ENCODE results near the gene USP6.
A peak's percentile ranks its signal among the peaks of the same experiment; 100 is the strongest.
"Not testable (repeated sequence)": the region's sequence is repeated elsewhere in the genome, so short reads cannot be mapped to it uniquely, and the experiment has no call there.

The USP6 gene

DNA sequence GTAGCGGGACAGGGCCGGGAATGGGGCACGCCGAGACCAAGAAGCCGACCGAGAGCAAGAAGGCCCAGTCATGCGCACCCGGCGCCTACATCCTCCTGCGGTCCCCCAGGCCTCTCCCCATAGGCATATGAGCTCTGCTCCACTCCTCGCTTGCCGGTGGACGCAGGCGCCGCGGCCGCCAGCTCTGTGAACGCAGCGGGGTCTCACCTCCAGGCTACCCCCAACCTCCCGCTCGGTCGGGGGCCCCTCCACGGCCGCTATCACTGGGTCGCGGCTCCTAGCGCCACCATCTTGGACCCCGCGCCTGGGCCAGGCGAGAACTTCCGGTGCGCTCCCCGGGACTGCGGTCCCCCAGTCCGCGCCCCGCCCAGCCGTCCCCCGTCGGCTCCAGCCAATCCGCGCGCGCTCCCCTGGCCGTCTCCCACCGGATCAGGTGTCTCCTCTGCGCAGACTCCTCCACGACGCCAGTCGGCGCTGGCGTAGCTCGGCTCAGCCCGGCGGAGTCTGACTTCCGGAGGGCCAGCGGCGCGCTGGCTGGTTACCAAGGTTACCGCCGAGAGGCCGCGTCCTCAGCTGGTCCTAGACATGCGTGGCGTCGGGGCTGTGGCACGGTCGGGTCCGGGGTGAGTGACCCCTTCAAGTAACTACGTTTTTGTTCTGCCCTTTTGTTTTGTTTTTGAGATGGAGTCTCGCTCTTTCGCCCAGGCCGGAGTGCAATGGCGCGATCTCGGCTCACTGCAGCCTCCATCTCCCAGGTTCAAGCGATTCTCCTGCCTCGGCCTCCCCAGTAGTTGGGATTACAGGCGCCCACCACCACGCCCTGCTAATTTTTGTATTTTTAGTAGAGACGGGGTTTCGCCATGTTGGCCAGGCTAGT is 75.9 kb downstream of the USP6 start, which contains the start of gene ZNF594:
ZNF594 (minus strand) TSS at position 328 of the 877 bp plus-strand sequence. CDS start 7,612 bp downstream, outside the sequence.
- DNase-seq (ENCODE audit: low spot score): peak; percentile 90

DNA sequence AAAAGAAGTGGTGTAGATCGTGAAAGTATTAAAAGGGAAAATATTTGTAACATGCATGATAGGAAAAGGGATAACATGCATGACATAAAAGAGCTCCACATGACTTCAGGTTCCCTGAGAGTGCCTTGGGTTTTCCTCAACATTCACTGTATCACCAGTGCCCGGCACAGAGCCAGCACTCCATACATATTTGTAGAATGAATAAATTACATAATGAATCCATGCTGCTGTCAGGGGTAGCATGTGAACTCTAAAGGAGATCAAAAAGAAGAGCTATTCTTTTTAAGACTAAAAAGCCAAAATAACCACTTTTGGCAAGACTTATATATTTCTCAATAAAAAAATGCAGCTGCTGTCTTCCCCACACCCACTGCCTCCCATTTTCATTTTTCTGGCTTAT is 78.5 kb downstream of the USP6 start:
- no peak for DNase-seq (ENCODE audit: low spot score)

DNA sequence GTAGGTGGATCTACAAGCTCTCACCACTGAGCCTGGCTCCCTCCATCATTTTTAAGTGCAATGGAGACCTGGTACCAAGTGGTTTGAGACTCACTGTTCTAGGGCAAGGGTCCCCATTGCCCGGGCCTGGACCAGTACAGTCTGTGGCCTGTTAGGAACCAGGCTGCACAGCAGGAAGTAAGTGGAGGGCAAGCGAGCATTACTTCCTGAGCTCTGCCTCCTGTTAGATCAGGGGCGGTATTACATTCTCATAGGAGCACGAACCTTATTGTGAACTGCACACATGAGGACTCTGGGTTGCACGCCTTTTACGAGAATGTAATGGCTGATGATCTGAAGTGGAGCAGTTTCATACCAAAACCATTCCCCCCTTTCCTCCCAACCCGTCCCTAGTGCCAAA is 82.6 kb downstream of the USP6 start:
- DNase-seq (ENCODE audit: low spot score): no peak

DNA sequence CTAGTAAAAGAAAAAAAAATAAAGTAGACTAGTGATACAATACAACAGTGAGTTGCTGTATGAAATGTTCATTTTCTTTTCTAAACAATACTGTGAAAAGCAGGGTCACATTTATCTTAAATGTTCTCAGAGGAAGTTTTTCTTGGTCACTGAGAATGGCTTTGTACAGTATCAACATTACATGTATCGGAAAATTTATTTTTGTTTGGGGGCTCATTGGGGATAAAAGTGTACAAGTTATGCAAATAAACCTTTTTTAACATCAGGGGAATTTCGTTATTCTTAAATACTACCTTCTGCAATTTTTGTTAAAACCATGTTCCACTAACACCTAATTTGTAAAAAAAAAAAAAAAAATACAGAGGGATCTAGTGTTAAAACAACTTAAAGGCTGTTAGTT is 84.5 kb downstream of the USP6 start:
- DNase-seq (ENCODE audit: low spot score): no peak

DNA sequence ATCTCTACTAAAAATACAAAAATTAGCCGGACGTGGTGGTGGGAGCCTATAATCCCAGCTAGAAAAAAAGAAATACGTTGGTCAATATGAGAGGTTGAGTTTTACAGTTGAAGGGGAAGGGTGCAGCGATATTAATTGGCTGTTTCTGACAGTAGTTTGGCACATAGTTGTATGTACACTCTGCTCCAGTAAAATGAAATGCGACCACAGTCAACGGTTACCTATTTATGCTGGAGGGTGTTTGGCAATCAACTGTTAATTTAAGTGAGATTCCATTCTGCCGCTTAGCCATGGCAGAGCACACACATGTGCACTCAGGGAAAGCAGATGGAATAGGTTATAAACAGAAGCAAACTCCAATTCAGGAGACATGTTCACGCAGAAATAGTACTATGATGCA is 85.2 kb downstream of the USP6 start:
- no peak for DNase-seq (ENCODE audit: low spot score)

DNA sequence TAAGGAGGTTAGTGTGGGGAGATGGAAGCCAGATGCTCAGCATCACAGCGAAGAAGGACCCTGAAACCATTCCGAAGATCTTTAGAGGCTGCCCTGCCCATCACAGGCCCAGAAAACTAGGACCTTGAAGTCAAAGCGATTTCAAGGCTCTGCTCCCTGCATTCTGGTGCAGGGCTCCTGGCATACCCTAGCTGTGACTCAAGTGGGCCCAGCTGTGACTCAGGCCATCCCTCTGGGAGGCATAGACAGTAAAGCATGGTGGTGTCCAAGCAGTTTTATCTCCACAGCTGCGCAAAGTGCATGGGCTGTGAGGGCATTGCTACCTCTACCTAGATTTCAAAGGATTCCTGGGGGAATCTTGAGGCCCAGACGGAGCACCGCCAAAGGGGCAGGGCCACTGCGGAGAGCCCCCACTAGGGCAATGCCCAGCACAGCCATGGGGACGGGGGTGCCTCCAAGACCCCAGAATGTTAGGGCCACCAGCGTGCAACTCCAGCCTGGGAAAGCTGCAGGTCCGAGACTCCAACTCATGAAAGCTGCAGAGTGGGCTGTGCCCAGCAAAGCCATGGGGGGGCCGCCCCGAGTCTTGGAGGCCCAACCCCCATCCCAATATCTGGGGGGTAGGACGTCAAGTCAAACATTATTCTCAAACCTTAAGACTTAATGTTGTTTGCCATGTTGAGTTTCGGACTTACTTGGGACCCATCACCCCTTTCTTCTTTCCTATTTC is 87.5 kb downstream of the USP6 start:
- no peak for DNase-seq (ENCODE audit: low spot score)

DNA sequence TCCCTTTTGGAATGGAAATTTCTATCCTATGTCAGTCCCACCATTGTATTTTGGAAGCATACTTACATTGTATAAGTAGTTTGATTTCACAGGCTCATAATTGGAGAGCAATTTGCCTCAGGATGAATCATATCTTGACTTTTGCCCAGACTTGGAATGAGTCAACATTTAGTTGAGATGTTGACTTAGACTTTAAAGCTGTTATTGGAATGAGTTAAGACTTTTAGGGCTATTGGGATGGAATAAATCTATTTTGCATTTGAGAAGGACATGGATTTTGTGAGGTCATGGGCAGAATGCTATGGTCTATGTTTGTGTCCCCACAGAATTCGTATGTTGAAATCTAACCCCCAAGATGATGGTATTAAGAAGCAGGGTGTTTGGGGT is 88.1 kb downstream of the USP6 start:
- no peak for DNase-seq (ENCODE audit: low spot score)

DNA sequence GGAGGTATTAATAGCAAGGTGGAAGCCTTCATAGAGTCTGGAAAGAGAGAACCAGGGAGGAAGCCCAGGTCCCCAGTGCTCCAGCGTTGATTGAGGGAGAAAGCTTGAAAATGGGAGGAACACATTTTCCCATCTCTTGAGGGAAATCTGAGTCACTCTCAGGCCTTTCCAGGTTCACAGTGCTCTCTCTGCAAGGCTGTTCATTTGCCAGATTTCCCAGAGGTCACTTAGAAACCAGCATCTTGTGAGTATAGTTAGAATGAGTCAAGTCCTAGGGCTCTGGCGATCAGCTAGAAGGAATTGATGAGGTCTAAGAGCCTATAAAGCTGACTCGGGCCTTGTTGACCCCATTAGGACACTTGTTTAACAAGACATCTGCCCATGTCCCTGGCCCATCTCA is 93.6 kb downstream of the USP6 start:
- DNase-seq (ENCODE audit: low spot score): no peak

DNA sequence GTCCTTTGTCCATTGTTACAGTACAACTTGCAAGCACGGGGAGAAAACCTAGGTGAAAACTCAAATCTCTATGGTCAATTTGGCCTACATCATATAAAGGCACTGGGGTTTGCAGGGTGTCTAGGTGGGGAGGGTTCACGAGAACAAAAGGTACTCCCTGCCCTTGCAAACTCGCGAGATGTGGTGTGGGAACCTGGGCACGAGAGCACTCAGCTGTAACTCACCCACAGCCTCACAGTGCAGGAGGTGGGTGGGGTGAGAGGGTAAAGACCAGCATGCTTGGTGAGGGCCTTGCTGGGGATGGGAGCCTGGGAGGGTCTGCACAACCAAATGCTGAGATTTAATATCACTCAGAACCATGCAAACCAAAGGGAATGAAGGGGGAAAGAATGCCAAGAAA is 94.3 kb downstream of the USP6 start:
- no peak for DNase-seq (ENCODE audit: low spot score)

DNA sequence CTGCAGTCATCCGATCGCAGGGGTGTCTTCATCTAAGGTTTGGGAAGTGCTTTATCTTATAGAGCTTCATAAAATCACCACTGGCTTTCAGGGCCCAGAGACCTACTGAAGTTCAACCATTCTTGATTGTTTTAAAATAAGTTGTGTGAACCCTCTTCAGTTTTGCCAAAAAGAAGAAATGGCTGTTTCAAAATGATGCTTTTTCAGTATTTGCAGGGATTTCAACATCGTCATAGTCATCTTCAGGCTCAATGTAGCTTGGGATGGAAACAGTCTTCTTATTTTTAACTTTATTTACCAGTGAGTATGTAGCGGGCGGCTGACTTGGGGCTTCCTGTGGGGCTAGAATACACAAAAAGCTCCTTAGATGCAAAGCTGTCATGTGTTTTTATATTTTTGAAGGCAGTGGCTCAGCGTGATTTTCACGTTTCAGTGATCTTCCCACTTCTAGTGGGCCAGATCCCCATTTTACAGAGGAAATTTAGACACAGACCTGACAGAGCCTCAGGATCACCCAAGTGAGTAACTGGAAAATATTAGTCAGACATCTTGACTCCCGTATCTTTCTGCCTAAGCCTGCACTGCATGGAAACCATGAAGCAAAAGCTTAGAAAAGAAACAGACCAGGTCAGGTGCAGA is 94.9 kb downstream of the USP6 start:
- DNase-seq (ENCODE audit: low spot score): no peak

DNA sequence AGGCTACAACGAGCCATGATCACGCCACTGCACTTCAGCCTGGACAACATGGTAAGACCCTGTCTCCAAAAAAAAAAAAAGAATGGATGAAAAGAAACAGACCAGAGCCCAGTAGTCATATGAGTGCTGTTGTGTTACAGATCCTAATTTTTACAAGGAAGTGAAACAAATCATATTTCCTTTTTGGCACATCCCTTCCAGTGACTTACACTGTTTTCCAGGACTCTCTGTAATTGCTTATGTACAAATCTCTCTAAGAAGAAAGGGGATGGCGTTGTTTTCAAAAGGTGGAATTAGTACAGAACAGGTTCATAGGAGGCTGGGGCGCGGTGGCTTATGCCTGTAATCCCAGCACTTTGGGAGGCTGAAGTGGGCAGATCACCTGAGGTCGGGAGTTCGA is 95.6 kb downstream of the USP6 start:
- DNase-seq (ENCODE audit: low spot score): no peak

DNA sequence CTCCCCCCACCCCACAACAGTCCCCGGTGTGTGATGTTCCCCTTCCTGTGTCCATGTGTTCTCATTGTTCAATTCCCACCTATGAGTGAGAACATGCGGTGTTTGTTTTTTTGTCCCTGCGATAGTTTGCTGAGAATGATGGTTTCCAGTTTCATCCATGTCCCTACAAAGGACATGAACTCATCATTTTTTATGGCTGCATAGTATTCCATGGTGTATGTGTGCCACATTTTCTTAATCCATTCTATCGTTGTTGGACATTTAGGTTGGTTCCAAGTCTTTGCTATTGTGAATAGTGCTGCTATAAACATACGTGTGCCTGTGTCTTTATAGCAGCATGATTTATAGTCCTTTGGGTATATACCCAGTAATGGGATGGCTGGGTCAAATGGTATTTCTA is 101.7 kb downstream of the USP6 start:
- not testable (repeated sequence) for DNase-seq (ENCODE audit: low spot score)

DNA sequence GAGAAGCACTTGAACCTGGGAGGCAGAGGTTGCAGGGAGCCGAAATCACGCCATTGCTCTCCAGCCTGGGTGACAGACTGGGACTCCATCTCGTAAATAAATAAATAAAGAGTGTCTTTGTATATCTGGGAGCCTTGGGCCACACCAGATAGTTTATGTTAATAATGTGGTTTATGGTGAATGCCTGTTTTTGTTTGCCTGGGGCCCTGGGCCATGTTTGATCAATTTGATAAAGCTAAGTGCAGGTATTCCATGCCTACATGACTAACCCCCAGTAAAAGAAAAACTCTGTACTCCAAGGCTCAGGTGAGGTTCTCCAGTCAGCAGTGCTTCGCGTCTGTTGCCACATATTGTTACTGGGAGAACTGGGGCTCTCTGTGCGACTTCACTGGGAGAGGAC is 103.7 kb downstream of the USP6 start:
- no peak for DNase-seq (ENCODE audit: low spot score)

DNA sequence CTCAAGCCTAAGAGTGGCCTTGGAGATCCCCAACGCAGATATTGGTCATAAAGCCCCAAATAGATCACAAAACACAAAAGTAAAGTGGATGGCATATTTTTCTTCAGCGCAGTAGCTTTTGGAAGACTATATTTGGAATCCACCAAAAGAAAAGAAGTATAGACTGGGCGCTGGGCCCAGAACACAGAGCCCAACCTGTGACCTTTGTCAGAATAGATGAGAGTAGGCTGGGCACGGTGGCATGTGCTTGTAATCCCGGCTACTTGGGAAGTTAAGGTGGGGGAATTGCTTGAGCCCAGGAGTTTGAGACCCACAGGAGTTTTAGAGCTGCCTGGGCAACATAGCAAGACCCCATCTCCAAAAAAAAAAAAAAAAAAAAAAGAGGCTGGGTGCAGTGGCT is 104.2 kb downstream of the USP6 start:
- no peak for DNase-seq (ENCODE audit: low spot score)

DNA sequence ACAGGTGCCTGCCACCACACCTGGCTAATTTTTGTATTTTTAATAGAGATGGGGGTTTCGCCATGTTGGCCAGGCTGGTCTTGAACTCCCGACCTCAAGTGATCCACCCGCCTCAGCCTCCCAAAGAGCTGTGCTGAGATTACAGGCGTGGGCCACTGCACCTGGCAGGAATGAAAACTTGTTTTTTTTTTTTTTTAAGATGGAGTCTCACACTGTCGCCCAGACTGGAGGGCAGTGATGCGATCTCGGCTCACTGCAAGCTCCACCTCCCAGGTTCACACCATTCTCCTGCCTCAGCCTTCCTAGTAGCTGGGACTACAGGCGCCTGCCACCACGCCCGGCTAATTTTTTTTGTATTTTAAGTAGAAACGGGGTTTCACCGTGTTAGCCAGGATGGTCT is 106.1 kb downstream of the USP6 start:
- not testable (repeated sequence) for DNase-seq (ENCODE audit: low spot score)

All from HuH-7.5 (cell line).